HL-60 (cell line): ENCODE results near the gene STIP1.

Source experiments
- DNase-seq, 2 experiments: peaks; one replicate each; pipeline ENCODE4 v3.0.0-alpha.2; 2010 to 2020; ENCODE audit warnings: low read depth in 1 of 2, low spot score in 1 of 2
- H3K27ac ChIP-seq: fragments of 250-450 bp; sonication (Bioruptor Pico); replicated peaks from 2 replicates; pipeline ENCODE4 v1.5.1; 2020; ENCODE audit warnings: mild to moderate bottlenecking, moderate library complexity
- H3K27me3 ChIP-seq: fragments of 250-450 bp; sonication (Bioruptor Pico); 2 replicates; pipeline ENCODE4 v1.5.1; 2021; ENCODE audit warnings: mild to moderate bottlenecking, moderate library complexity; ENCODE audit not compliant: insufficient read depth, poor library complexity, severe bottlenecking
- H3K4me3 ChIP-seq: replicated peaks from 2 replicates; pipeline ENCODE4 v1.5.1; 2011; ENCODE audit warnings: mild to moderate bottlenecking, control low read depth, low read length; ENCODE audit not compliant: insufficient read depth
- GABPA ChIP-seq: IDR thresholded peaks from 2 replicates; pipeline ENCODE4 v1.6.1; 2012; ENCODE audit warnings: low read depth
- POLR2AphosphoS5 ChIP-seq: IDR thresholded peaks from 2 replicates; pipeline ENCODE4 v1.6.1; 2012; ENCODE audit warnings: low read depth
- SPI1 ChIP-seq: IDR thresholded peaks from 2 replicates; pipeline ENCODE4 v1.6.1; 2012; ENCODE audit warnings: low read depth, mild to moderate bottlenecking, borderline replicate concordance
- TF ChIP-seq, protein P1 (sequence below): IDR thresholded peaks from 2 replicates; pipeline ENCODE4 v1.6.1; 2012; ENCODE audit warnings: low read depth; ENCODE audit not compliant: insufficient replicate concordance
- TF ChIP-seq, protein P2 (sequence below): IDR thresholded peaks from one replicate; pipeline ENCODE4 v1.5.1; 2011; ENCODE audit warnings: low read length, control low read depth, inconsistent platforms; ENCODE audit not compliant: insufficient read depth

STIP1 gene

GRCh38 chr11:64173616-64174355 is 12.2 kb upstream of the STIP1 start:
- H3K27me3 ChIP-seq = no peaks in the 10 kb centered on the region
- TF ChIP-seq GABPA (no peak), POLR2AphosphoS5 (no peak), SPI1 (no peak)
- TF ChIP-seq, protein P1, sequence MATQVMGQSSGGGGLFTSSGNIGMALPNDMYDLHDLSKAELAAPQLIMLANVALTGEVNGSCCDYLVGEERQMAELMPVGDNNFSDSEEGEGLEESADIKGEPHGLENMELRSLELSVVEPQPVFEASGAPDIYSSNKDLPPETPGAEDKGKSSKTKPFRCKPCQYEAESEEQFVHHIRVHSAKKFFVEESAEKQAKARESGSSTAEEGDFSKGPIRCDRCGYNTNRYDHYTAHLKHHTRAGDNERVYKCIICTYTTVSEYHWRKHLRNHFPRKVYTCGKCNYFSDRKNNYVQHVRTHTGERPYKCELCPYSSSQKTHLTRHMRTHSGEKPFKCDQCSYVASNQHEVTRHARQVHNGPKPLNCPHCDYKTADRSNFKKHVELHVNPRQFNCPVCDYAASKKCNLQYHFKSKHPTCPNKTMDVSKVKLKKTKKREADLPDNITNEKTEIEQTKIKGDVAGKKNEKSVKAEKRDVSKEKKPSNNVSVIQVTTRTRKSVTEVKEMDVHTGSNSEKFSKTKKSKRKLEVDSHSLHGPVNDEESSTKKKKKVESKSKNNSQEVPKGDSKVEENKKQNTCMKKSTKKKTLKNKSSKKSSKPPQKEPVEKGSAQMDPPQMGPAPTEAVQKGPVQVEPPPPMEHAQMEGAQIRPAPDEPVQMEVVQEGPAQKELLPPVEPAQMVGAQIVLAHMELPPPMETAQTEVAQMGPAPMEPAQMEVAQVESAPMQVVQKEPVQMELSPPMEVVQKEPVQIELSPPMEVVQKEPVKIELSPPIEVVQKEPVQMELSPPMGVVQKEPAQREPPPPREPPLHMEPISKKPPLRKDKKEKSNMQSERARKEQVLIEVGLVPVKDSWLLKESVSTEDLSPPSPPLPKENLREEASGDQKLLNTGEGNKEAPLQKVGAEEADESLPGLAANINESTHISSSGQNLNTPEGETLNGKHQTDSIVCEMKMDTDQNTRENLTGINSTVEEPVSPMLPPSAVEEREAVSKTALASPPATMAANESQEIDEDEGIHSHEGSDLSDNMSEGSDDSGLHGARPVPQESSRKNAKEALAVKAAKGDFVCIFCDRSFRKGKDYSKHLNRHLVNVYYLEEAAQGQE = no peak
- TF ChIP-seq, protein P2, sequence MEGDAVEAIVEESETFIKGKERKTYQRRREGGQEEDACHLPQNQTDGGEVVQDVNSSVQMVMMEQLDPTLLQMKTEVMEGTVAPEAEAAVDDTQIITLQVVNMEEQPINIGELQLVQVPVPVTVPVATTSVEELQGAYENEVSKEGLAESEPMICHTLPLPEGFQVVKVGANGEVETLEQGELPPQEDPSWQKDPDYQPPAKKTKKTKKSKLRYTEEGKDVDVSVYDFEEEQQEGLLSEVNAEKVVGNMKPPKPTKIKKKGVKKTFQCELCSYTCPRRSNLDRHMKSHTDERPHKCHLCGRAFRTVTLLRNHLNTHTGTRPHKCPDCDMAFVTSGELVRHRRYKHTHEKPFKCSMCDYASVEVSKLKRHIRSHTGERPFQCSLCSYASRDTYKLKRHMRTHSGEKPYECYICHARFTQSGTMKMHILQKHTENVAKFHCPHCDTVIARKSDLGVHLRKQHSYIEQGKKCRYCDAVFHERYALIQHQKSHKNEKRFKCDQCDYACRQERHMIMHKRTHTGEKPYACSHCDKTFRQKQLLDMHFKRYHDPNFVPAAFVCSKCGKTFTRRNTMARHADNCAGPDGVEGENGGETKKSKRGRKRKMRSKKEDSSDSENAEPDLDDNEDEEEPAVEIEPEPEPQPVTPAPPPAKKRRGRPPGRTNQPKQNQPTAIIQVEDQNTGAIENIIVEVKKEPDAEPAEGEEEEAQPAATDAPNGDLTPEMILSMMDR = no peak
- no peak overlapping the region for H3K27ac ChIP-seq
- DNase-seq = no peak
- no peak overlapping the region for H3K4me3 ChIP-seq

DNA sequence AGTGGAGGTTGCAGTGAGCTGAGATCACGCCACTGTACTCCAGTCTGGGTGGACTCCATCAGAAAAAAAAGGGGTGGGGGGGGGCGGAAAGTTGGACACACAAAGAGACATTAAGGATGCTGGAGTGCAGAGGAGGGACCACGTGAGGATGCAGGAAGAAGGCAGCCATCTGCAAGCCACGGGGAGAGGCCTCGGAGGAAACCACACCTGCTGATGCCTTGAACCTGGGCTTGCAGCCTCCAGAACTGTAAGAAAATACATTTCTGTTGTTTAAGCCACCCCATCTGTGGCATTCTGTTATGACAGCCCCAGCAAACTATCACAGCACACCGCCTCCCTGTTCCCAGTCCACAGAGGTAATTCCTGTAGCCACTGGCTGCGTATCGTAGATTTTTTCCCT is 9.2 kb upstream of the STIP1 start:
- no peak overlapping the region for H3K27ac ChIP-seq
- H3K4me3 ChIP-seq = no peak overlapping the region
- TF ChIP-seq, protein P2 = no peak
- TF ChIP-seq, protein P1 = no peak
- TF ChIP-seq GABPA (no peak), SPI1 (no peak), POLR2AphosphoS5 (no peak)
- no peak for DNase-seq
- no peaks in the 10 kb centered on the region for H3K27me3 ChIP-seq

DNA sequence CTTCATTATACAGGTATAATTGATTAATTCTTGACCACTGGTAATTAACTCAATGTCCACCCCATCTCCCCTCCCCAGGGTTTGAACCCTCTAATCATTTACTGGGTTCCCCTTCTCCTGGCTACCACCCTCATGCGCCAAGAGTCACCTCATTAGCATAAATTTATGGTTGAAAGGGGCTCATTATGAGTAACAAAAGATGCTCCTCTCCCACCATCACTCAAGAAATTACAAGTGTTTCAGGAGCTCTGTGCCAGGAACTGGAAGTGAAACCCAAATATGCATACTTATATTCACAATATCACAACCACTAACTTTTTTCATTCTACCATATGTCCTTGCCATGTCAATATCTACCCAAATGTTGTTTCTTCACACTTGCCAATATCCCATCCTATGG is 7.8 kb upstream of the STIP1 start:
- no peaks in the 10 kb centered on the region for H3K27me3 ChIP-seq
- DNase-seq = no peak
- no peak overlapping the region for H3K4me3 ChIP-seq
- TF ChIP-seq POLR2AphosphoS5 = no peak
- TF ChIP-seq, protein P2 = no peak
- TF ChIP-seq SPI1 = no peak
- no peak for TF ChIP-seq GABPA
- TF ChIP-seq, protein P1 = no peak
- no peak overlapping the region for H3K27ac ChIP-seq
